HG03565 (cell line): Measurements from ENCODE around the gene SPARC.

Experiments used
- ATAC-seq: cut with Tn5 transposase; IDR thresholded peaks from one replicate; pipeline ENCODE4 v1.9.1; 2021; ENCODE audit warnings: mild to moderate bottlenecking, moderate library complexity; ENCODE audit not compliant: unreplicated experiment

Gene SPARC

GRCh38 chr5:151627650-151628049, 59.1 kb downstream of the SPARC start:
- ATAC-seq: no peak

- ATAC-seq: no peak
Observed at GRCh38 chr5:151625285-151625684, 61.4 kb downstream of the SPARC start.

GRCh38 chr5:151624476-151624875, 62.2 kb downstream of the SPARC start:
- ATAC-seq: no peak

- no peak for ATAC-seq
Observed at GRCh38 chr5:151622367-151623088, 64.2 kb downstream of the SPARC start.

- no peak for ATAC-seq
Observed at GRCh38 chr5:151620461-151620840, 66.3 kb downstream of the SPARC start.

- ATAC-seq: no peak
Observed at GRCh38 chr5:151619812-151620460, 66.8 kb downstream of the SPARC start.

GRCh38 chr5:151618907-151619306, 67.8 kb downstream of the SPARC start:
- no peak for ATAC-seq

- no peak for ATAC-seq
Observed at GRCh38 chr5:151617841-151618710, 68.6 kb downstream of the SPARC start.

GRCh38 chr5:151617383-151617840, 69.3 kb downstream of the SPARC start:
- no peak for ATAC-seq

- ATAC-seq: peak; percentile 35
Observed at GRCh38 chr5:151615431-151615830, 71.3 kb downstream of the SPARC start.

- ATAC-seq: no peak
Observed at GRCh38 chr5:151614565-151614964, 72.2 kb downstream of the SPARC start.

GRCh38 chr5:151612689-151613427, 73.9 kb downstream of the SPARC start:
- ATAC-seq: peak; percentile 61

- ATAC-seq: no peak
Observed at GRCh38 chr5:151611127-151611775, 75.5 kb downstream of the SPARC start.
